NCI-H146 treated with DMSO at 0.1 percent for 48 hours (cell line): Measurements from ENCODE around the gene BLTP3A.
"Not testable (repeated sequence)": the region's sequence is repeated elsewhere in the genome, so short reads cannot be mapped to it uniquely, and the experiment has no call there.

Source experiments
- DNase-seq: peaks from one replicate; lab custom pipeline; 2025; ENCODE audit not compliant: unreplicated experiment; lab: John Stamatoyannopoulos, UW

BLTP3A gene, protein sequence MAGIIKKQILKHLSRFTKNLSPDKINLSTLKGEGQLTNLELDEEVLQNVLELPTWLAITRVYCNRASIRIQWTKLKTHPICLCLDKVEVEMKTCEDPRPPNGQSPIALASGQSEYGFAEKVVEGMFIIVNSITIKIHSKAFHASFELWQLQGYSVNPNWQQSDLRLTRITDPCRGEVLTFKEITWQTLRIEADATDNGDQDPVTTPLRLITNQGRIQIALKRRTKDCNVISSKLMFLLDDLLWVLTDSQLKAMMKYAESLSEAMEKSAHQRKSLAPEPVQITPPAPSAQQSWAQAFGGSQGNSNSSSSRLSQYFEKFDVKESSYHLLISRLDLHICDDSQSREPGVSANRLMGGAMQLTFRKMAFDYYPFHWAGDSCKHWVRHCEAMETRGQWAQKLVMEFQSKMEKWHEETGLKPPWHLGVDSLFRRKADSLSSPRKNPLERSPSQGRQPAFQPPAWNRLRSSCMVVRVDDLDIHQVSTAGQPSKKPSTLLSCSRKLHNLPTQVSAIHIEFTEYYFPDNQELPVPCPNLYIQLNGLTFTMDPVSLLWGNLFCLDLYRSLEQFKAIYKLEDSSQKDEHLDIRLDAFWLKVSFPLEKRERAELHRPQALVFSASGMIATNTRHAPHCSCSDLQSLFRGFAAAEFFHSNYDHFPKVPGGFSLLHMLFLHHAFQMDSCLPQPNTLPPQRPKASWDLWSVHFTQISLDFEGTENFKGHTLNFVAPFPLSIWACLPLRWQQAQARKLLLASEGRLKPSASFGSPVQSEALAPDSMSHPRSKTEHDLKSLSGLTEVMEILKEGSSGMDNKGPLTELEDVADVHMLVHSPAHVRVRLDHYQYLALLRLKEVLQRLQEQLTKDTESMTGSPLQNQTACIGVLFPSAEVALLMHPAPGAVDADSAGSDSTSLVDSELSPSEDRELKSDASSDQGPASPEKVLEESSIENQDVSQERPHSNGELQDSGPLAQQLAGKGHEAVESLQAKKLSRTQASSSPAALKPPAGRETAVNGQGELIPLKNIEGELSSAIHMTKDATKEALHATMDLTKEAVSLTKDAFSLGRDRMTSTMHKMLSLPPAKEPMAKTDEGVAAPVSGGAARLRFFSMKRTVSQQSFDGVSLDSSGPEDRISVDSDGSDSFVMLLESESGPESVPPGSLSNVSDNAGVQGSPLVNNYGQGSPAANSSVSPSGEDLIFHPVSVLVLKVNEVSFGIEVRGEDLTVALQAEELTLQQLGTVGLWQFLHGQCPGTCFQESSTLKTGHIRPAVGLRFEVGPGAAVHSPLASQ (N-terminal part only)

DNA sequence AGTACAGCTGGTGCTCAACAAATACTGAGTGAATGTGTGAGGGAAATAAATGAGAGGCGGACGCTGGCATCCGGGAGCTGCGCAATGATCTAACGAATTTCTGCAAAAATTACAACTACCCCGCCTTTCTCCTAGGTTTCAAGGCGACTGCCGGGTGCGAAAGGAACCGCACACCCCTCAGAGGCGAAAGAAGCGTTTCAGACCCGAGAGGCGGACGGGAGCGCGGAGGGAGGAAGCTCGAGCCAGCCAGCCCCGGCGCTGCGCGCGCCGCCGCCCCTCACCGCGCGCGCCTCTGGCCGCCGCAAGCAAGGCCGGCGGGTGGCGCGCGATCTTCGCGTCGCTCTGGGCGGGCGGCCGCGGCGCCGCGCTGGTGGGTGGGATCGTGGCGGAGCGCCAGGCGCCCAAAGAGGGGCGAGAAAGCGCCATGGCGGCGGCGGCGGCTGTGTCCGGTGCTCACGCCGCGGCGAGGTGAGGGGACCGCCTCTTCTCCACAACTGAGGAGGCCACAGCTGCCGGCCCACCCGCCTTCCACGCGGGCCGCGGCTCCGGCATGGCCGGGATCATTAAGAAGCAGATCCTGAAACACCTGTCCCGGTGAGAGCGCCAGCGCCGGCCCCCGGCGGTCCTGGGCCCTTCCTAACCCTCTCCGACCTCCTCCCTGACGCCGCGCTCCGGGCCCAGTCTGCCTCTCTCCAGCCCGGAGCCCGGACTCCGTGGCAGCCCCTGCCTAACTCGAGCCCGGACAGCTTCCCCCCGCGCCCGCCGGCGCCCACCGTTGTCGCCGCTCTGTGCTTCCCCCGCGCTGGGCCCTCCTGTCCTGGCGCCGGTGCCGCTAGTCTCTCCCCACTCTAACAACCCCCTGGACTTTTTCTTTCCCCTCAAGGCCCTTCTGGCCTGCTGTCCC is at the start of gene BLTP3A:
Gene BLTP3A (plus strand): TSS at position 383 of the 904 bp plus-strand sequence. CDS start 168 bp downstream, at position 551.
- peak; percentile 54 for DNase-seq

DNA sequence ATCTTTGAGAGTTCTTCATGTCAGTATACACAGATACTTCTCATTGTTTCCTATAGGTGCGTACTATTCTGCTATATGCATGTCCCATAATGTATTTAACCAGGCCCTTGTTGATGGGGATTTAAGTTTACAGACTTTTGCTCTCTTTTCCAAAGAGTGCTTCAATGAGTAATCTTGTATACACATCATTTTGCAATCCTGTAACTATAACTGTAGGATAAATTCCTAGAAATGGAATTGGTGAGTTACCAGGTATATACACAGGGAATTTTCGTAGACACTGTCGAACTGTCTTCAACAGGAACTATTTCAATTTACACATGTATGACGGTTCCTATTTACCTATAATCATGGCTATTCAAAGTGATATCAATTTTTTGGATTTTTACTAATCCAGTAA is 49.8 kb upstream of the BLTP3A start:
- no peak for DNase-seq

GRCh38 chr6:34743625-34744293 is 48.1 kb upstream of the BLTP3A start:
- no peak for DNase-seq

DNA sequence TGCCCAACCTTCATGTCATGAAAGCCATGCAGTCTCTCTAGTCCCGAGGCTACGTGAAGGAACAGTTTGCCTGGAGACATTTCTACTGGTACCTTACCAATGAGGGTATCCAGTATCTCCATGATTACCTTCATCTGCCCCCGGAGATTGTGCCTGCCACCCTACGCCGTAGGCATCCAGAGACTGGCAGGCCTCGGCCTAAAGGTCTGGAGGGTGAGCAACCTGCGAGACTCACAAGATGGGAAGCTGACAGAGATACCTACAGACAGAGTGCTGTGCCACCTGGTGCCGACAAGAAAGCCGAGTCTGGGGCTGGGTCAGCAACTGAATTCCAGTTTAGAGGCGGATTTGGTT is 47.6 kb upstream of the BLTP3A start:
- not testable (repeated sequence) for DNase-seq

GRCh38 chr6:34745277-34746103 is 46.4 kb upstream of the BLTP3A start:
- no peak for DNase-seq

DNA sequence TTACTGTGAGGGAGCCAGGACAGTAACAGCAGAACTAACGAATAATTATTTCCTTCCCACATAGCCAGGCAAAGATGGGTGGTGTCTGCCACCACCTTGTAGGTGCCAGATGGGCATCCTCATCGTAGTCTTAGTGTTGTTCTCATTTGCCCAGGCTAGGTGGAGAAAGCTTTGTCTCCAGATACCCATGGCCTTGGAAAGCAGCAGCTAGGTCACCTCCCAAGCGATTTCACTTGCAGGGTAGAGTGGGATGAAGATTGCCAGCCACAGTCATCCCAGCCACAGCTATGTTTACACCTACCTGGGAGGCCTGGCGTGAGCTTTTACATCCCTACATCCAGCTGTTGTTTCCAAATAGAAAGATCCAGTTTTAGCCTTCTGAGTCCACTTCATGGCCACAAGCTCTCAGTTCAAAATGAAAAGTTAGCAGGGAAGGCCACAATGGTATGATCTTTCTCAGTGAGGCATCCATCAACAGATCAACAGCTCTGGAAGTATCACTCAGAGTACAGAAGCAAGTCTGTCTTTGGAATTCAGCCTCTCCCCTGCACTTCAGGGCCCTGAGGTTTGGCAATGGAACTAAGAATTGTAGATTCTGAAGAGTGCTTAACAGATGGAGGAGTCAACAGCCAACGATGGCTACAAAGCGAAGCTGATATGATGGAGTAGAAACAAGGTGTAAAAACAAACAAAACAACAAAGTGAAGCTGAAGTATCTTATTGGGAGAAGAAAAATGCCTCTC is 45.6 kb upstream of the BLTP3A start:
- DNase-seq: no peak

DNA sequence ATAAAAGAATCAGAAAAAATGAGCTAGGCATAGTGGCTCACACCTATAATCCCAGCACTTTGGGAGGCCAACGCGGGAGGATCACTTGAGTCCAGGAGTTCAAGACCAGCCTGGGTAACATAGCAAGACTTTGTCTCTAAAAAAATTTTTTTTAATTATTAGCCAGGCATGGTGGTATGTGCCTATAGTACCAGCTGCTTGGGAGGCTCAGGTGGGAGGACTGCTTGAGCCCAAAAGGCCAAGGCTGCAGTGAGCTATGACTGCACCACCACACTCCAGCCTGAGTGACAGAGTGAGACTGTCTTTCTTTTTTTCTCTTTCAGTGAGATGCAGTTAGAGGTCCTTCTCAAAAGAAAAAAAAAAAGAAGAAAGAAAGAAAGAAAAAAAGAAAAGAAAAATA is 43.1 kb upstream of the BLTP3A start:
- no peak for DNase-seq

DNA sequence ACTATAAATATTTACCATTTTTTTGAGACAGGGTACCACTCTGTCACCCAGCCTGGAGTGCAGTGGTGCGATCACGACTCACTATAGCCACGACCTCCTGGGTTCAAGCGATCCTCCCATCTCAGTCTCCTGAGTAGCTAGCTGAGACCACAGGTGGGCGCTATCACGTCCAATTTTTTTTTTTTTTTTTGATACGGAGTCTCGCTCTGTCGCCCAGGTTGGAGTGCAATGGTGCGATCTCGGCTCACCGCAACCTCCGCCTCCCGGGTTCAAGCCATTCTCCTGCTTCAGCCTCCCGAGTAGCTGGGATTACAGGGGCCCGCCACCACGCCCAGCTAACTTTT is 35.4 kb upstream of the BLTP3A start:
- DNase-seq: peak; percentile 17

GRCh38 chr6:34757687-34758274 is 34.1 kb upstream of the BLTP3A start:
- DNase-seq: no peak

DNA sequence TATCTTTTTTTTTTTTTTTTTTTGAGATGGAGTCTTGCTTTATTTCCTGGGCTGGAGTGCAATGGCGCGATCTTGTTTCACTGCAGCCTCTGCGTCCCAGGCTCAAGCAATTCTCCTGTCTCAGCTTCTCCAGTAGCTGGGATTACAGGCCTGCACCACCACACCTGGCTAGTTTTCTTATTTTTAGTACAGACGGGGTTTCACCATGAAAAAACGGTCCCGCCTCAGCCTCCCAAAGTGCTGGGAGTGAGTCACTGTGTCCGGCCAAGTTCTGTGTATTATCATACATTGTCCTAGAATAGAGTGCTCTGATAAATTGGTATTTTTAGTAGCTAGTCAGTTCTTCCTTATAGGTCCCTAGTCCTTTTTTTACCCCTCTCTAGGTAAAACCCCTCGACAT is 31.8 kb upstream of the BLTP3A start:
- DNase-seq: no peak

DNA sequence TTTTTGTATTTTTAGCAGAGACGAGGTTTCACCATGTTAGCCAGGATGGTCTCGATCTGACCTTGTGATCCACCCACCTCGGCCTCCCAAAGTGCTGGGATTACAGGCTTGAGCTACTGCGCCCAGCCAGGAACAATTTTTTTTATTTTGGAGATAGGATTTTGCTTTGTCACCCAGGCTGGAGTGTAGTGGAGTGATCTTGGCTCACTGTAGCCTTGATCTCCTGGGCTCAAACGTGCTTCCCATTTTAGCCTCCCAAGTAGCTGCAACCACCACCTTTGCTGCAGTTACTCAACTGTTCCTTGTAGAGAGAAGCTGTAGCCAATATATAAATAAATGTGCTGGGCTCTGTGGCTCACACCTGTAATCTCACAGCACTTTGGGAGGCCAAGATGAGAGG is 30.2 kb upstream of the BLTP3A start:
- DNase-seq: not testable (repeated sequence)

- DNase-seq: no peak
Observed at GRCh38 chr6:34768148-34768547, 23.7 kb upstream of the BLTP3A start.

DNA sequence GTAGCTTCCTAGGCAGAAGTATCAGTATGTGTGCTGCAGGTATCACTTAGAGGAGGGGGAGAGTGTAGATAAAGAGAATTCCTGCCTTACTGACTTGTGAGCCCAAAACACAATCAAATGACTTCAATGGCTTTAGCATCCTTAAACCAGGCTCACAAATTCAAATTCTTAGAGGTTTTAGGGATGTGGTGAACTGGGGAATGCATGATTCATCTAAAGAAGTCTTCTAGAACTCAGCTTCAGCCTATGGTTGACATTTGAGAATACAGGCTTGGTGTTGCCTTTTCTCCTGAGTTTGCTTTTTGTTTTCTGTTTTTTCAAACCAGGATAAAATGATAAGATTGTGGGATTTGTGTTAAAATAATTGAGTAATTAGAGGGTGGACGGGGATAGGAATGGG is 20.2 kb upstream of the BLTP3A start:
- DNase-seq: no peak

DNA sequence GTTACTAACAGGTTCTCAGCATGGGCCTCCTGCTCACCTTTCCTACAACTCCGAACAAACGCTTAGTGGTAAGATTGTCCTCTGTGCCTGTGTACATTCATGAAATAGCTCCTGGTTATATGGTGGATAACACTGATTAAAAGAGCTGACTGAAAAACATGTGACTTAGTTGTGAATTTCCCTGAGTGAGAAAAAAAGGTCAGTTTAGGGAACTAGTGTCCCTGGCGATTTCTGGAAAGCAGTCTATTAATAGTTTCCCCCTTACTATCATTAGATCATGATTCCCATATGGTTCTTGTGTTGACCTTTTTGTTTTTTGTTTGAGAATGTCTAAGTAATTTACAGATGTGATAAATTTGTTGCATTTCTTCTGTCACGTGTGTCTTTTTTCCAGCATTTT is 18.9 kb upstream of the BLTP3A start:
- DNase-seq: no peak

DNA sequence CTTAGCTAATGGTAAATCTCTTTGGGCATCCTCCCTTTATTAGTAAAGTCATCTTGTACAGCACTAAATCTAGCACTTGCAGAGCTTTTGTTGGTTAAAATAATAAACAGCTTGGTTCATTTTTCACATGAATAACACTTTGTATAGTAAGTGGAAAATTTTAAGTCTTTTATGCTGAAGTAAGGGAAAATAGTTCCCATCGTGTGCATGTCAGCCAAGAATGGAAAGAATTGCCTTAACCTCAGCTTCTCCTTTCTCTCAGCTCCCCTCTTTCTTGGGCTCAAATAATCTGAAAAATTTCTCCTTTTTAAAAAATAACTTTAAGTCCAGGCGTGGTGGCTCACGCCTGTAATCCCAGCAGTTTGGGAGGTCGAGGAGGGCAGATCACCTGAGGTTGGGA is 18.0 kb upstream of the BLTP3A start:
- no peak for DNase-seq

DNA sequence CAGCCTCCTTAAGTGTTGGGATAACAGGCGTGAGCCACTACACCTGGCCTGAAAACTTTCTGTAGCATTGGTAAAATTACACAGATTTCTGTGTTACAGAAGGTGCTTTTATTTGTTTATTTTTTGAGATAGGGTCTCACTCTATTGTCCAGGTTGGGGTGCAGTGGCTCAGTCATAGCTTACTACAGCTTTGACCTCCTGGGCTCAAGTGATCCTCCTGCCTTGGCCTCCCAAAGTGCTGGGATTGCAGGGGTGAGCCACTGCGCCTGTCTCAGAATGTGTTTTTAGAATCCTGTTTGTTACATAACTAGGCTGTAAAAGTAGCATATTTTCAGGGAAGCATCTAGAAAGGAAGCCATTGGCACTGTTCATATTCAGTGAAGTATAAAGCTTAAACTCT is 16.9 kb upstream of the BLTP3A start:
- no peak for DNase-seq

- not testable (repeated sequence) for DNase-seq
Observed at GRCh38 chr6:34785375-34785774, 6.5 kb upstream of the BLTP3A start.

- DNase-seq: not testable (repeated sequence)
Observed at GRCh38 chr6:34787152-34787551, 4.7 kb upstream of the BLTP3A start.
